ENCODE data around the gene FRMPD1.

GRCh38 chr9:37621273-37622121 lies 29.3 kb upstream of the FRMPD1 start:
- no peak for TF ChIP-seq CTCF (conservative IDR thresholded peaks at IDR 0.05; ENCODE audit: low read depth, low read length)
- no peak for TF ChIP-seq USF2 (IDR thresholded peaks at IDR 0.05; ENCODE audit: low read depth, low read length)
- TF ChIP-seq MAZ (IDR thresholded peaks at IDR 0.05; ENCODE audit: borderline replicate concordance, low read depth, low read length): no peak
- no peak for TF ChIP-seq POLR2A (IDR thresholded peaks at IDR 0.05; ENCODE audit: low read depth, low read length)
- no peak for TF ChIP-seq SMC3 (IDR thresholded peaks at IDR 0.05; ENCODE audit: low read depth, low read length)
- TF ChIP-seq MXI1 (IDR thresholded peaks at IDR 0.05; ENCODE audit: borderline replicate concordance, low read depth, low read length): no peak
- no peak for TF ChIP-seq CEBPB (IDR thresholded peaks at IDR 0.05; ENCODE audit: low read depth, low read length)
- TF ChIP-seq RAD21 (IDR thresholded peaks at IDR 0.05; ENCODE audit: low read length): no peak
- TF ChIP-seq ELK1 (IDR thresholded peaks at IDR 0.05; ENCODE audit: borderline replicate concordance, low read depth, low read length): no peak
- no peak for TF ChIP-seq FOS (IDR thresholded peaks at IDR 0.05; ENCODE audit: low read depth, low read length)
- TF ChIP-seq MAFK (IDR thresholded peaks at IDR 0.05; ENCODE audit: low read depth, low read length): no peak
- TF ChIP-seq RCOR1 (IDR thresholded peaks at IDR 0.05; ENCODE audit: insufficient replicate concordance, low read length): no peak
- TF ChIP-seq RFX5 (IDR thresholded peaks at IDR 0.05; ENCODE audit: low read depth, low read length): no peak
- no peak for TF ChIP-seq NFE2L2 (IDR thresholded peaks at IDR 0.05; ENCODE audit: low read depth, low read length)

All from IMR-90 (cell line).